GM19025 (cell line): ENCODE data around the gene RAP1GDS1.
"Not testable (repeated sequence)": the region's sequence is repeated elsewhere in the genome, so short reads cannot be mapped to it uniquely, and the experiment has no call there.

Experiments used
- ATAC-seq: cut with Tn5 transposase; IDR thresholded peaks from one replicate; pipeline ENCODE4 v1.9.1; 2021; ENCODE audit warnings: mild to moderate bottlenecking, low read depth, moderate library complexity; ENCODE audit not compliant: unreplicated experiment

The RAP1GDS1 gene

DNA sequence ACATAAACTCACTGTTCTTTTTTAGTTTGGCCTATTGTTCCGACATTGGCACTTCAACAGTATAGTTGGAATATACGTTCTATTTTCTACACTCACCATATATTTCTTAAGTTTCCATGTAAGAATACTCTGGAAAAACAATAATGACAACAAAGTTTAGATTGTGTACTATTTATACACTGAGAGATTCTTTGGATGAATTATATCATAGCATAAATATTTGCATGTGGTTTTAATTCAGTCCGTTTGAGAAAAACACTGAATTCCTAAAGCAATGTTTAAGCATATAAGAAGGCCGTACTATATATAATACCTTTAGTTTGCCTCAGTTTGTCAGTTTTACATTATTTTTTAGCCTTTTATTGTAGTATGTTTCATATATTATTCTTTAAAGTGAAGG, 82.4 kb downstream of the RAP1GDS1 start:
- no peak for ATAC-seq

DNA sequence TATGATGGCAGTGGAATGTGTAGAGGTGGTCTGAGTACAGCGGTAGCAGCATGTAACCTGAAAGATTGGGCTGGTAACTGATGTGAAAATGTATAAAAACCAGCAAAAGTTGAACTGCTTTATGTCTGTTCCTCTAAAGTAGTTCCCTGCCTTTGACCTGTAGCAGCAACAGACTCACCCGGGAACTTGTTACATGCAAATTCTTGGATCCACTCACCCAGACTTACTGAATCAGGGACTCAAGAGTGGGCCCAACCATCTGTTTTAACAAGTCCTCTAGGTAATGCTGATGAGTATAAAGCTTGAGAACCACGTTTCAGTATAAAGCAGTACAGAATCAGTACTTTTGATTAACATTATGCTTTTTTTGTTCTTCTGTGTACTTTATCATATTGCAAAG, 84.7 kb downstream of the RAP1GDS1 start:
- ATAC-seq: no peak

- no peak for ATAC-seq
These were observed 91.2 kb downstream of the RAP1GDS1 start for GRCh38 chr4:98352396-98352795.

DNA sequence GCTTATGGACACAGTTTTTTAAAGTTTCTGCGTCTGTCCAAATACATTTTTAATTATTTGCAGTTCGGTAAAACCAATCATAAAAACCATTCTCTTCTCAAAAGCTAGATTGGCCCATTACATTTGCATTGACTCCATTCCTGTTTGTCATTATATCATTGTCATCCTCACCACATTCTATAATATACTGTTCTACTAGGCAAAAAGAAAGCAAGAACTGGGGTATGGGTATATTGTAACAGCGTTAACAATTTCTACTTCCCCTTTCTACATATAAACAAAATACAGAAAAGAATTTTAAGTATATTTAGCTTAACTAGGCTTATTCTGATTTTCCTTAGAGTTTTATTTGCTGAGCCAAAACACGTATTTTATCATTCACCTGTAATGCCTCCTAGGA, 91.8 kb downstream of the RAP1GDS1 start:
- no peak for ATAC-seq

- ATAC-seq: no peak
These were observed 97.6 kb downstream of the RAP1GDS1 start for GRCh38 chr4:98358630-98359248.

DNA sequence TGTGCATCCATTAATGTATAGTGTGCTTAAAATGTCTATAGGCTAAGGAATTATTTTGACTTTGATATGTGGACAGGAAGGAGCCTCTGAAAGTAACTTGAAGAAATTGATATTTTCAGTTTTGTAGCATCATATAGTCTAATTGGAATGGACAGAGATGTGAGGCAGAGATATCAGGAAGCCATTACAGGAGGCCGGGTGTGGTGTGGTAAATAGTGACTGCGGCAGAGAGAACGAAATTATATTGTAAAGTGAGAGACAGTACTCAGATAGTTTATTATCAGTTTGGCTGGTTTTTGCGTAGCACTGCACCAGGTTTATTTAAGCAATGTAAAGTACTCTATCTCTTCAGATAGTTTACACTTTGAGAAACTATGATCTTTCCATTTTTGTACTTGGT, 98.5 kb downstream of the RAP1GDS1 start:
- no peak for ATAC-seq

- no peak for ATAC-seq
These were observed 102.2 kb downstream of the RAP1GDS1 start for GRCh38 chr4:98363431-98363830.

- not testable (repeated sequence) for ATAC-seq
These were observed 105.1 kb downstream of the RAP1GDS1 start for GRCh38 chr4:98366275-98366674.

DNA sequence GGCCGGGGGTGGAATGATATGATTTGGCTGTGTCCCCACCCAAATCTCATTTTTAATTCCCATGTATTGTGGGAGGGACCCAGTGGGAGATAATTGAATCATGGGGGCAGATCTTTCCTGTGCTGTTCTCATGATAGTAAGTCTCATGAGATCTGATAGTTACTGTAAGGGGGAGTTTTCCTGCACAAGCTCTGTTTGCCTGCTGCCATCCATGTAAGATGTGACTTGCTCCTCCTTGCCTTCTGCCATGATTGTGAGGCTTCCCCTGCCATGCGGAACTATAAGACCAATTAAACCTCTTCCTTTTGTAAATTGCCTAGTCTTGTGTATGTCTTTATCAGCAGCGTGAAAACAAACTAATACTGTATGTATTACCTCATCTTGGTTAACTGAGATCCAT, 106.8 kb downstream of the RAP1GDS1 start:
- ATAC-seq: not testable (repeated sequence)

DNA sequence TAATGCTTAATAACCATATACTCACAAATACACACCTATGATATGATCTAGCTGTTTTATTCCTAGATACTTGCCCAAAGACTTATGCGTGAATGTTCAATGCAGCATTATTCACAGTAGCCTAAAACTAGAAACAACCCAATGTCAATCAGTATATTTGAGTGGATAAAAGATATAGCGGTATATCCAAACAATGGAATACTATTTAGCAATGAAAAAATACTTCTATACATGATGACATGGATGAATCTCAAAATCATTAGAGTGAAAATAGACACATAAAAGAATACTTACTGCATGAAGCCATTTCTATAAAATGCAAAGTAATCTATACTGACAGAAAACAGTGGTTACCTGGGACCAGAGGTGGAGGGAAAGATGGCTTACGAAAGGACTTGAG, 108.1 kb downstream of the RAP1GDS1 start:
- no peak for ATAC-seq

- no peak for ATAC-seq
These were observed 113.5 kb downstream of the RAP1GDS1 start for GRCh38 chr4:98374643-98375042.

DNA sequence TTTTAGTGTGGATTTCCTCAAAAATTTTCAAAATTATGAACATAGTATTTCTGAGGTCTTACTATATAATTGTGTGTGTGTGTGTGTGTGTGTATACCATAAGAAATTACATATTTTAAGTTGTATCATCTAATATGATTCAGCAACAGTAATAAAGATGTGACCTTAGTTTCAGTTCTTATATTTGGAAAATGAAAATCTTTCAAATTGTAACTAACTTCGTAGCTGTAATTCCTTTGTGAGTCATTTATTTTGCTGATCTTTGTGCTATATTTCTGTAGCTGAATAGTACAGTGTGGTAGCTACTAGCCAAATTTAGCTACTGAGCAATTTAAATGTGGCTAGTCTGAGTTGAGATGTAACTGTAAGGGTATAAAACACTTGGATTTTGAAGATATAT, 116.4 kb downstream of the RAP1GDS1 start:
- no peak for ATAC-seq

DNA sequence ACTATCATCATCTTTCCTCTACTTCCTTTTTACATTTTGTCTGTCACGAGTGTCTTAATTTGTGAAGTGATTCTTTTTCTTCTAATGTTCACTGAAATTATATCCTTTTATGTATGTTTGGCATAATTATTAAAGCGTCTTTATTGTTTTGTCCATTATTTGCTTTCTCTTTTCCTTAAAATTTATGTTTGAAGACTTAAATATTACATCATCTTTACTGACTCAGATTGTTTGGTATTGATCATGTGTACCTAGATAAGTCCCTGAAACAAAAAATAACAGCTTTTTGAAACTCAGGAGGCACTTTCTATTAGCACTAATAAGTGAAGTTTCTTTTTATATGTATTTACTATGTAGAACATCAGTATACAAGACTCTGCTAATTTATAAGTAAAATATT, 120.1 kb downstream of the RAP1GDS1 start:
- ATAC-seq: no peak

DNA sequence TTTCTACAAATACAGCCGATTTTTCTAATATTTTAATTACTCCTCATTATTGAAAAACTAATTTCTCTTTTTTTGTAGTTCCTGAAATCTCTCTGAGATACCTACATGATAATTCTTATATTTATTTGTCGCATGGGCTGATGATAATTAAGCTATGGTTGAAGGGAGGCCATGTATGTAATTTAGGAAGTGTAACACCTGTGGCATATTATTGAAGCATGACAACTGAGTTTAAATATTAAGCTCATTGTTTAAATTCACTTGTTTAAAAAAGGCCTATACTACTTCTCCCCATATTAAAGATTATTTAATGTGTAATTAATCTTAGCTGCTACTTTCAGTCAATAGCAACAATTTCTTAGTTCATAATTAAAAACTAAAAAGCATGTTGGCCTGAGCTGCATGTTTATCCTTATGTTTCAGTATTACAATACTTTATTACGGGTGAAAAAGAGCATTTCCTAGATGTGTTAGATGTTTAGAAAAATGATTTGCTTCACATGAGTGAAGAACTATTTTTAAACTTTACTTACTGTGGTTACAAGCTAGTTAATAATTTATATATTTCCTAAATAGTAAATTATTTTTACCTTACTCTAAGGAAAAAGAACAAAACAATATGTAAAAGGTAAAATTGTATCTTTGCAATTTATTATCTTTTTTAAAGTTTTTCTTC, 122.4 kb downstream of the RAP1GDS1 start:
- no peak for ATAC-seq

DNA sequence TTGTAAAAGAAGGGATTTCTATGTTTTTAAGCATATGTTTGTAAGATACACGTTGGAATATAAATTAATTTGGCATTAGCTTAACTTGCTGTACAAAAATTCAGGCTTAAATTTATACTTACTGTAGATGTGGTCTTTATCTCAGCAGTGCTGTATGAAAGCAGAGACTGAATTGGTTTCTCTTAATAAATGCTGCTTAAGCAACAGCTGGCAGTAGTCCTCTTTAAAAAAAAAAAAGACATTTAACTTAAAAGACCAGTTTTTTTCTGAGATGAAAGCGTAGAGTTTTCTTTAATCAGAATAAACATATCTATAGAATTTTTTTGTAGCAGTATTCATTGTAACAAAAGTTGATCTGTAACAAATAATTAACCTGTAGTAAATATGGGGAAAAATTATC, 124.6 kb downstream of the RAP1GDS1 start:
- no peak for ATAC-seq

GRCh38 chr4:98387345-98388026, 126.3 kb downstream of the RAP1GDS1 start:
- no peak for ATAC-seq

DNA sequence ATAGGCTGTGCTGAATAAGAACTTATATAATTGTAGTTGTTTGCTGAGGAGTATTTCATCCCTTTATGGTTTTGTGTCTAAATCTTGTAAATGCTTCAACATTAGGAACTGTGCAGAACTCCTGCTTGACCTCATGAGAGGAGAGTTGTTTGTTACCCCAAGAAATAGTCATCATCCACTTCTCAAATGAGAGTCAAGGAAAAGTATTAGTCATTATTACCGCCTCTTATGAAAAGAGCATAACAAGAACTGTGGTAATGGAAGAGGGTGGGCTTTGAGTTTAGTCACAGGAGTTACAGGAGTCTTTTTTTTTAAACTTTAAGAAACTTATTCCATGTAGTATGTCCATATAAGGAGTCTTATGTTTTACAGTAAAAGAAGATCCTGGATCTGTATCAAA, 132.9 kb downstream of the RAP1GDS1 start:
- ATAC-seq: no peak

DNA sequence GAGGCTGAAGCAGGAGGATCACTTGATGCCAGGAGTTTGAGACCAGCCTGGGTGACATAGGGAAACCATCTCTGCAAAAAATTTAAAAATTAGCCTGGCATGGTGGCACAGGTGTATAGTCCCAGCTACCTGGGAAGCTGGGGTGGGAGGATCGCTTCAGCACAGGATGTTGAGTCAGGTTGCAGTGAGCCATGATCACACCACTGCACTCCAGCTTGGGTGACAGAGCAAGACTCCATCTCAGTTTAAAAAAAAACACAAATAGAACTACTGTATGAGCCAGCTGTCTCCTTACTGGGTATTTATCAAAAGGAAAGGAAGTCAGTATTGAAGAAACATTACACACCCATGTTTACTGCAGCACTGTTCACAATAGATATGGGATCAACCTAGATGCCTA, 138.7 kb downstream of the RAP1GDS1 start:
- no peak for ATAC-seq

- no peak for ATAC-seq
These were observed 145.6 kb downstream of the RAP1GDS1 start for GRCh38 chr4:98406819-98407218.

DNA sequence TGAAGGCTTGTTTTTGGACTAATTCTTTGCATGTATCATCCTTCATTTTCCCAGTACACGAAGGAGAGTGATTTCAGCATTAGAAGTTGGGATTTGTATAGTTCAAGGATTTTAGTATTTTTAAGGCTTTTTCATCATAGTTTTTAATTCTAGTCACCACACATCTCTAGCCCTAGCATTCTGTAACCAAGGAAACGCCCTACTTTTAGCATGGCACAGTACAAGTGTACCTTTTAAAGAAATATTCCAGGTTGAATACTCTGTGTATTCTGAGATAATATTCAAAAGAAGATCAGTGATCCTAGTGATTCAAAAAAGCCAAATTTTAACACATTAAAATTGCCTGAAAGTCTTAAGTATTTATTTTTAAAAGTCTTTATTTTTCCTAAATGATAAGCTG, 150.5 kb downstream of the RAP1GDS1 start:
- no peak for ATAC-seq

- ATAC-seq: no peak
These were observed 155.7 kb downstream of the RAP1GDS1 start for GRCh38 chr4:98416844-98417243.

- not testable (repeated sequence) for ATAC-seq
These were observed 159.0 kb downstream of the RAP1GDS1 start for GRCh38 chr4:98420151-98420550.
